Stimulated activated CD8-positive, alpha-beta memory T cell treated with anti-CD3 and anti-CD28 coated beads, Interleukin-15, amount 100 ng/mL, for 24 hours (primary cell): ENCODE measurements around the gene GATA5.

ENCODE experiments used
- DNase-seq: peaks from one replicate; pipeline ENCODE4 v3.0.0-alpha.2; 2020; ENCODE audit warnings: low read depth

The GATA5 gene

DNA sequence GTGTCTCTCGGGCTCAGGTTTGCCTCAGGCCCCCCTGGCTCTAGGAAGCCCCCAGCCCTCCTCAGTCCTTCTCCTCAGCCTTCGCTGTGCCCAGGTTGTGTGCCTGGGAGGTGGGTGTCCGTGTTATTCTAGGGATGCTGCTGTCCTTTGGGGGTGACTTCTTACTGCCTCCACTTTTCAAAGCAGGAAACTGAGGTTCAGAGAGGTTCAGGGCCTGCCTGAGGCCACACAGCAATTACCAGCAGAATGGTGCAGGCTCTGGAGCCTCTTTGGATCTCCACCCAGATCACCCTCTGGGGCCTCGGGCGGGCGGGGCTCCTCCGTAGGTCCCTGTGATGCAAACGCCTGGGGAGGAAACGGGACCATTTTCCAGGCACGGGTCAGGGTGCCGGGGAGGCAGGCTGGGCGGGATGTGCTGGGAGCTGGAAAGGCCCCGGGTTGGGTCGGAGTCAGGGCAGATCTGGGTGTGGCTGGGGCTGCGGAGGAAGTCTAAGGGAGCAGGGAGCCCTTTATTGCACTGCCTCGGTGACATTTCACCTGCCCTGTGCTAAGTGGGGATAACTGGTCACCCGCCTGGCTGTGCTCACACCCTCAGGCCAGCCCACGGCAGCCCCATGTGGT, 23.2 kb downstream of the GATA5 start:
- DNase-seq = no peak

DNA sequence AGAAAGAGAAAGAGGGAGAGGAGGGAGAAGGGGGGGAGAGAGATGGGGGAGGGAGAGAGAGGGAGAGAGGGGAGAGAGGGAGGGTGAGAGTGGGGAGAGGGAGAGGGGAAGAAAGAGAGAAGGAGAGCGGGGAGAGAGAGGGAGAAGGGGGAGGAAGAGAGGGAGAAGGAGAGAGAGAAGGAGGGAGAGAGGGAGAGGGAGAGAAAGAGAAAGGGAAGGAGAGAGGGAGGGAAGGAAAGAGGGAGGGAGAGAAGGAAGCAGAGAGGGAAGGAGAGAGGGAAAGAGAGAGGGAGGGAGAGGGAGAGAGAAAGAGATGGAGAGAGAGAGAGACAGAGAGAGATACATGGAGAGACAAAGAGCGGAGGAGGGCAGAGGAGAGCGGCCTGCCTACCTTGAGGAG, 23.8 kb downstream of the GATA5 start:
- DNase-seq = no peak

DNA sequence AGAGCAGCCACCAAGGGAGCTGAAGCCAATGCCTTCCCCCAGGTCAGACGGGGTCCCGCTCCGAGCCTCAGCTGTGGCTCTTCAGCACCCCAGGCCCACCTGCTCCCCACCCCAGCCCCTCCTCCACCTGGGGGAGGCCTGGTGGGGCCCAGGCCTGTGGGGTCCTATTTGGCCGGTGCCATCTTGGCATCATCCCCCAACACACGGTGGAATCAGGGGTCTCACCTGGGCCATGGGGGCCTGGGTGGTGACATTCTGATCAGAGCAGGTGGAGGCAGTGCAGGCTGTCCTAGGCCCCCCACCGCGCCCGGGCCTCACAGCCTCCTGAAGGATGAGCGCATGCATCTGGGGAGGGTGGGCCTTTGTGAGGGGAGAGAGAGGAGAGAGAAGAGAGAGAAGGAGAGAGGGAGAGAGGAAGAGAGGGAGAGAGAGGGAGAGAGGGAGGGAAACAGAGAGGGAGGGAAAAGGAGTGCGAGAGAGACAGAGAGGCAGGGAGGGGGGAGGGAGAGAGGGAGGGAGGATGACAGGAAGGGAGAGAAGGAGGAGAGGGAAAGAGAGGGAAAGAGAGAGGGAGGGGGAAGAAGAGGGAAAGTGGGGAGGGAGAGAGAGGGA, 24.5 kb downstream of the GATA5 start:
- no peak for DNase-seq

DNA sequence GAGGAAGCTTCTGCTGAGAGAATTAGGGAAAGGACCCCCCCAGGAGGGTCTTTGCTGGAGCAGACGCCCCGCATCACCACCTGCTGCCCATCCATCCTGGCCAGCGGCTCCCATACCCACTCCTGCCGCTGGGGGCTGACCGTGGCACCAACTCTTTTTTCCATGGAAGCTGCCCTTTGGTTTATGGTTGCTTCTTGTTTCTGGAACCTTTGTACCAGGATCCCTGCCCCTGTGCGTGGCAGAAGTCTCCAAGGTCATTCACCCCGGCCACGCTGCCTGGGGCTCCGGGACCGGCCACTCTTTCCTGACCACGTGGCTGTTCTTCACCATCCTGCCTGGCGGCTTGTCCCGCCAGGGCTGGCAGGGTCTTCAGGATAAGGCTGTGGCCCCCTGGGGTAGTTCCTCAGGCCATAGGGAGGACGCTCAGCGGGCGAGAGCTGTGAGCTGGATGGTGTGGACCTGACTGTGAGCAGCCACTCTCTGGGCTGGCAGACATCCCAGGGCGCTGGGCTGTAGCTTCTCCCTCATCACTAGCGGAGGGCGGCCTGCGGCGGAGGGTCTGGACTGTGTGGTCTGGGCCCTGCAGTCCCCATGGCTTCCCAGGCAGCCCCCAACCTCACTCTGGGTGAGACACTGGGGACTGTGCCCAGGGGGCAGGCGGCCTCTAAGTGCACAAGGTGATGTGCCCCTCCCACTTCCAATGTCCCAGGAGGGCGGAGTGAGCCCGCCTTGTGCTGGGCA, 25.7 kb downstream of the GATA5 start:
- no peak for DNase-seq

DNA sequence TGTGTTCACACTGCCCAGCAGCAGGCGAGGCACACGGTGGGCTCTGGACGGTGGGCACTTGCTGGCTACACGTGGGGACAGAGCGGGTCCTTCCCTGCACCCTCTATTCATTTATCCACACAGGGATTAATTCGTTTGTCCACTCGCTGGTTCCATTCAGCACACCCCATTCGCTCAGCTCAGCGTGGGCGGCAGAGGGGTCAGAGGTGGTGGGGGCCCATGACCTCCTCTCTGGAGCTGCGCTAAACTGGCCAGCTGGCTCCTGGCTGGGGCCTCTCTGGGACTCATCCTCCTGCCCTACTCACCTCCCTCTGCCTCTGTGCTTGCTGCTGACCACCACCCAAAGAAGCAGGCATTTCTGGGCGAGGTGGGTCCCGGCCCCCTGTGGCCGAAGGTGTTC, 27.0 kb downstream of the GATA5 start:
- DNase-seq = no peak

DNA sequence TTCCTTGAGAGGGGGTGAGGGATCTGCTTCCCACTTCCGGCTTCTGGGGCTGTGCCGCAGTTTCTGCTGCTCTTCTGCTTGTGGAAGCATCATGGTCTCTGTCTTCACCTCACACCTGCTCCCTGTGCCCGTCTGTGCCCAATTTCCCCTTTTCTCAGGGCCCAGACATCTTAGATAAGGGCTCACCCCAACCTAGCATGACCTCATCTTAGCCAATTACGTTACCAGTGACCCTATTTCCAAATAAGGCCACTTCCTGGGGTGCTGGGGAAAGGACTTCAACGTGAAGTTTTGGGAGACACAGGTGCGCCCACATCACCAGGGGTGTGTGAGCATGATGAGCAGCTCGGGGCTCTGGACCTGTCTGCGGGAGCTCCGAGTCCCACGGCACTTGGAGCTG, 27.8 kb downstream of the GATA5 start:
- no peak for DNase-seq

DNA sequence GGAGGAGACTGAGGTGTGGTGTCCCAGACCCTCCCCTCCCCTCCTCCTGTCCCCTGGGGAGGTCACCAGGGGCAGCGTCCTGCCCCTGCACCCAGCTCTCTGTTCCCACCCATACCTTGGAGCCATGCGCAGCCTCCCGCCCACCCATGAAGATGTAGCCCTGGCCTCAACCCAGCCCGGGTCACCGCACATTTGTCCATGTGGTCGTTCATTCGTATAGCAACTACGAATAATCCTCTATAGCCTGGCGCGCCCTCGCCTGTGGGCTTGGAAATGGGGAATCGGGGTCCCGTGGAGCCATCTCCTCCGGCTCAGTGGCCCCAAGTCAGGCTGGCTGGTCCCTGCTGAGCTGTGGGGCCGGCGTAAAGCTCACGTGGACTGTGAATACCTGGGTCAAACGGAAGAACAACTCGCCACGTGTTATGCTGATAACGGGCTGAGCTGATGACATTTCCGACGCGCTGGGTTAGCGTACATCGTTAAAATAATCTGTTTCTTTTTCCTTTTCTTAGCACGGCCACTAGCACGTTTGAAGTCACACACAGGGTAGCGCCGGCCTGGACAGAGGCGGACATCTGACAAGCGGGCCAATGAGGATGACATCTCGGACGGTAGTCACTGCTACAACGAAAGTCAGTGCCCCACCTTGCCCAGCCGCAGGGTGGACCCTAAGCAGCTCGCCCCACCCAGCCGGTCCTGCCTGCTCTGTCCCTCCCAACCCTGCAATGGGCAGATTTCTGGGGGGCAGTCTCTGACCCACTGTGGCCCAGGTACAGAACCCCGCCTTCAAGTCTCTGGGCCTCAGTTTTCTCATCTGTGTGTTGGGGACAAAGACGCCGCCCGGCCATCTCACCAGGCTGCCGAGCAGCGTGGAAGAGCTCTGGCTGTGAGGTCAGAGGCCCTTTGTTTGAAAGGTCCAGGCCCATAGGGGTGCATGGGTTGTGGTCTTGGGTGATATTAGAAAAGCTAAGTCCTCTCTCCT, 28.6 kb downstream of the GATA5 start:
- no peak for DNase-seq

DNA sequence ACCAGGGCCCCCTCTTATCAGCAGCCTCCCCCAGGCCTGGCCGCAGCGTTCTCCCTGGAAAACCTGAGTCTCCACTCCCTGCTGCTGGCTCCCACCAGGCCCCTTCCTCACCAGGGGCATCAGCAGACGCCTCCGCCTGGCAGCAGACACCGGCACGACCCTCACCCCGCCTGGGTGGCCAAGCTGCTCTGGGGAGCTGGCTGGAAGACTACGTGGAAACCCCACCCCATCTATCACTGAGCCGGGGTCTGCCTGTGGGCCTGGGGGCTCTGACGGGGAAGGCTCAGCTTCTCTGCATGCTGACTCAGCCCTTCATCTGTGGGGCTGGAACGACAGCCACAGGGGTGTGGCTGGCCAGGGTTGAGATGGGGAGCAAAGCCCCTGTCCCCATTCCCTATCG, 29.3 kb downstream of the GATA5 start:
- DNase-seq = no peak

DNA sequence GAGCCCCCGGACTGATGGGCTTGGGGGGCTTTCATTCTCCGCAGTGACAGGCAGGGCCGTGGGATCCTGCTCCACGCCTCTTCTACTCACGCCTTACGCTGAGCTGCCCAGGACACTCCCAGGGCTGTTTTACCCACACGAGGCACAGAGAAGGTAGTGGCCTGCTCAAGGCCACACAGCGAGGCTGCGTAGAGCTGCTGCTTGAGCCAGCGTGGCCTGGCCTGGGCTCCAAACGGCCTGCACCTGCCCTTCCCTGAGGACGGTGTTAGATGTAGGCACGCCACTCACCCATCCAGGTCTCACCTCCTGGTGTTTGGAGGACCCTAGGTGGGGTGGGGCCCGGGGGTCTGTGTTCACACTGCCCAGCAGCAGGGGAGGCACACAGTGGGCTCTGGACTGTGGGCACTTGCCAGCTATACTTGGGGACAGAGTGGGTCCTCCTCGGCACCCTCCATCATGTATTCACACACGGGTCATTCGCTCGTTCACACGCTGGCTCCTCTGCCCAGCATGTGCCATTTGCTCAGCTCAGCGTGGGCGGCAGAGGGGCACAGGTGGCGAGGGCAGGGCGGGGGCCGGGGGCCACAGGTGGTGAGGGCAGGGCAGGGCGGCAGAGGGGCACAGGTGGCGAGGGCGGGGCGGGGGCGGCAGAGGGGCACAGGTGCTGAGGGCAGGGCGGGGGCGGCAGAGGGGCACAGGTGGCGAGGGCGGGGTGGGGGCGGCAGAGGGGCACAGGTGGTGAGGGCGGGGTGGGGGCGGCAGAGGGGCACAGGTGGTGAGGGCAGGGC, 30.0 kb downstream of the GATA5 start:
- no peak for DNase-seq

DNA sequence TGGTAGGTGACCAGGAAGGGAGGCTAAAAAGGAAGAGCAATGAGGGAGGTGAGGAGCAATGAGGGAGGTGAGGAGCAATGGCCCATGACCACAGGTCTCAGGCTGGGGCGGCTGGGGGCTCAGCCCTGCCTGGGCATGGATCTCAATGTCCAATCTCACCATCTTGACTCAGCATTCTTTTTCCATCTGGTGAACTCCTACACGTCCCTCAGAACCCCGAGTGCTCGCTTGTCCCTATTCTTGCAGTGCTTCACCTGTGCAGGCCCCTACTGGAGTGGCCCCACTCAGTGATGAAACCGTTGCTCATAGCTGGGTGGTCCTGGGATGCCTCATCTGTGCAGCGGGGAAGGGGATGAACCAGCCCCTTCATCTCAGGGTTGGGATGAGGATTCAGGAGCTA, 31.5 kb downstream of the GATA5 start:
- DNase-seq = no peak

DNA sequence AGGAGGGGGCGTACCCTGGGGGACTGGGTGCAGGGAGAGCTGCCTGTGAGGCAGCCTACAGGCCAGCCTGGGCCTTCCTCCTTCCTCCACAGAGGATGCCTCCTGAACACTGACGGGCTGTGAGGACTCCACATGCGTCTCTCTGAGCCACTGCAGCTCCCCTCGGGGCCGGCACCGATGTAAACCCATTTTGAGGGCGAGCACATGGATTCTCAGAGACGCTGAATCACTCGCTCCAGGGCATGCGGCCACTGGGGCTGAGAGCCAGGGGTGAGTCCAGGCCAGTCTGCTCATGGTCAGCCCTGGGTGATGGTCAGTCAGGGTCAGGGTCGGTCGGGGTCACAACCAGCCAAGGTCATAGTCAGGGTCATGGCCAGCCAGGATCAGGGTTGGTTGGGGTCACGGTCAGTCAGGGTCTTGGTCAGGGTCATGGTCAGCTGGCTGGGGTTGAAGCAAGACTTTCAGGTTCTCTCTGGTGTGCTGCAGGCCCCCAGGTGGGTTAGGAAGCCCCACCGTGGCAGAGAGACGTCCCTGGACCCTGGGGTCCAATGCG, 33.7 kb downstream of the GATA5 start:
- no peak for DNase-seq

DNA sequence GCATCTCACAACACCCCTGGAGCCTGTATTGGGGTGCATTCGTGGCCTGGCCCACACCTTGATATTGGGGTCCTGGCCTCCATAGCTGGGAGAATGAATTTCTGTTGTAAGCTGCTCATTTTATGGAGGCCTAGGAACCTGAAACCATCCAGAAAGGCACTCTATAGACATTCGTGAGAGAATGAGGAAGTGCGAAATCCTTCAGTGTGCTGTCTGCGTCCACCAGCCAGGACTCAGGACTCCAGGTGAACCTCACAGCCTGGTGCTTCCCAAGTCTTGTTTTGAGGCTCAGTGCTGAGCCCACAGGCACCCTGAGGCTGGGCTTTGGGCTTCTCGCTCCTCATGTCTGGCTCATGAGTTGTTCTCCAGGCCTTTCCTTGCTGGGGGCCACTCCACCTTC, 36.6 kb downstream of the GATA5 start:
- no peak for DNase-seq

DNA sequence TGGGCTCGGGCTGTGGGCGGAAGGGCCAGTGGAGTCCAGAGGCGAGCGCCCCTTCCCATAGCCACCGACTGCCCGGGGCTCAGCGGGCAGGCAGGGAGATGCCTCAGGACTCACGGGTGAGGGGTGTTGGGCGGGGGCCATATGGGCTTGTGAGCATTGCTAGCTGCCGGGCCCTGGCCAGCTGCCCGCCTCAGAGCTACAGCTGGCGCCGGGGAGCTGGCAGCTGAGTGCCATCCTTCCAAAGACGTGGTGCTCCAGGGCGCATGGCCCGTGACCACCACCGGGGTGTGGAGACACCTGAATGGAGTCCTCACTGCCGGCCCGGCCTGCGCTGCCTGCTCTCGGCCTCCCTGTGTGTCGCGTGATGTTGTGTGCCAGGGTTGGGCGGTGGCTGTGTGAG, 37.9 kb downstream of the GATA5 start:
- no peak for DNase-seq

DNA sequence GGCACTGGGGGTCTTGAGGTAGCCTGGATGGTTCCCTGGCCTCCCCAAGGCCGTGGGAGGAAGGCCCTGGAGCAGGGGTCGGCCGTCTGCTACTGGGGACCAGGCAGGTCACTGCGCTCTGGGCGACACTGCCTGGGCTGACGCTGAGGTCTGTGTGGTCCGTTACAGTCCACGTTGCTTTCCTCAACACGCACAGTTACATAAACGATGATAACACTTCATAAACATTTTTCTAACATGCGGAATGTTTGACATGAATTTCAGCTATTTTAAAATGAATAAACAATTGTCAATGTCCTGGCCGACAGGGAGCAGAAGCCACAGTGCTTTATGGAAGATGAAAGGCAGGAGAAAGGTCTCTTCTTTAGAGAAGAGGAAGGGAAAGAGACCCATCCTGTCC, 38.3 kb downstream of the GATA5 start:
- DNase-seq = no peak

DNA sequence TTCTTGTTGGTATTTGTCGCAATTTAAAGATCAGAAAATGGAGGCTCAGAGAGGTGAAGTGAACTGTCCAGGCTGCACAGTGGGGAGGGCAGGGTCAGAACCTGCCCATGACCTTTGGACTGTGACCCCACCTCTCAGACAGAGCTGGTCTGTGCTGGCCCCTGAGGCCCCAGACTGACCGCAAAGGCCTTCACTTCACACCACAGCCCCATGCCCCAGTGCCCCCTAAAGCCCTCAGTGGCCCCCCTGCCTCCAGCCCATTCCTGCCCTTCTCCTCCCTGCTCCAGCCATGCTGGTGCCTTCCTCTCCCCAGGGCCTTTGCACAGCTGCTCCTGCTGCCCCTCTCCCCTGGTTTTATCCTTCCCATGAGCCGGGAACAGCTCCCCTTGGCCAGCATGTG, 39.1 kb downstream of the GATA5 start:
- DNase-seq = no peak

DNA sequence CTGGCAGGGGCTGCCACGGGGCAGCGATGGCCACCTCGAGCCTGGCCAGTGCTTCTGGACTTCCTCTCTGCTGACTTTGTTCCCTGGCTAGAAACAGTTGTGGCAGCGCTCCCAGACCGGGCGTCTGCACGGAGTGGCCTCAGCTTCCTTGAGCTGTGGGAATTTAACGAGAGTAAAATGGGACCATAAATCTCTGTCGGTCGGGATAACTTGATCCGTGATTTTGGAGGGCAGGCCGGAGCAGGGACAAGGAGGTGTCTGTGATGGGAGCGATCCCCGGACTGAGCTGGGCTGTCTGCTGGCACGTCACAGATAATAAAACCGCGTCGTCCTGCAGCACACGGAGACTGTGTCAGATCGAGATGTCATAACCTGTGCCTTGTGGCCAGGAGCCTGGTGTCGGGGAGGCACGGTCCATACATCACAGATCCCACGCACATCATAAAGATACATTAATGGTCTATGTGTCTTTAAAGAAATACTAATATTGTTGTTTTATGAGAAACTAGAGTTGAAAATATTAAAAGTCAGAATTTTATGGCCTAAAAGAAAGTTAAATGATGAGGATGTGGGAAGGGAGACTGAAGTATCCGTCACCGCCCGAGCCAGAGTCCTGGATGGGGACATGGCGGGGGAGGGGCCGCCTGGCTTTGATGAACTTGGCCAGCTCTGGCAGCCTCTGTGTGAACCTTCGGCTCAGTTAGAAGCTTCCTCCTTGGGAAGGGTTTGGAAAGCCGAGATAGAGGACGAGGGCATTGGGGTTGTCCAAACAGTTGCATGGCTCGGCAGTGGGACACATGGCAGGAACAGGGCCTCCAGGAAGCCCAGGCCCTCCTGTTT, 41.9 kb downstream of the GATA5 start:
- no peak for DNase-seq

DNA sequence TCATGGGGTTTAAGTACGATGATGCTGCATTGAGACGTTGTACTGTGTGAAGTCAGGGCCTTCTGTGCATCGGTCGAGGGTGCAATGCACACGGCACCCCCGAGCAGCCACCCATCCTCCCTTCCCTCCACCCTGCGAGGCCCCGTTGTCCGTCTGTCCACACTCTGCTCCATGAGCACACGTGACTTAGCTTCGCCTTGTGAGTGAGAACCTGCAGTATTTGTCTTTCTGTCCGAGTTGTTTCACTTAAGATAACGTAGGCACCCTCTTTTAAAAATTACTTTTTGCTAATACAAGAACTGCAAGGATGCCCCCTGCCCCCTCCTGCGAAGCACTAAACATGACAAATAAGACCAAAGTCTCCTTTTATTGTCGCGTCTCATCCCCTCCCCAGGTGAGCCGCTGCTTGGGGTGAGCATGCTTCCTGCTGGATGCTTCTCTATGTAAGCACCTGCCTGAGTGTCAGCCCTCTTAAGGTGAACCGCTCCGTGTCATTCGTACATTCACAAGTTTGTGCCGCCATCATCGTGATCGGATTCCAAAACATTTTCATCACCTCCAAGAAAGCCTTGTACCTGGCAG, 44.8 kb downstream of the GATA5 start:
- no peak for DNase-seq

DNA sequence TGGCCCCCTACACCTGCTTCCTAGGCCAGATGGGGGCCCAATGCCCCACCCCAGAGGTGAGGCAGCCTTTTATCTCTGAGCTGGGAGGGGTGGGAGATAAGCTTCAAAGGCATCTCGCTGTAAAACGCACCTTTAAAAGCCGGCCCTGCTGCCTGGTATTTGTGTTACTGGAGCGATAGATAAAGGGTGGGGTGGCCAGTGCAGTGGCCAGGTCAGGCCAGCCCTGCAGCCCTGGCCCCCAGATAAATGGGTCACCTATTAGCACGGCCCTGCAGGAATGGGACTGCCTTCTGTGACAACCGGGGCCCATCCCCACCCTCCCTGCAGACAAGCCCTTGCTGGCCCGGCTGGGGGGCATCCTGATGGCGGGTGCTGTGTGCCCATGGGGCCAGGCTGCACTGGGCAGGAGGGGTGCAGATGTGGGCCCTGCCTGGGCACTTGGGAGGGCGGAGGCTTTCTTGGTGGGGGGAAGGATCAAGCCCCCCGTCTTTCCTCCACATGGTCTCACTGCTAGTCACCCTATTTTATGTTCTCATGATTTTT, 45.4 kb downstream of the GATA5 start:
- no peak for DNase-seq

DNA sequence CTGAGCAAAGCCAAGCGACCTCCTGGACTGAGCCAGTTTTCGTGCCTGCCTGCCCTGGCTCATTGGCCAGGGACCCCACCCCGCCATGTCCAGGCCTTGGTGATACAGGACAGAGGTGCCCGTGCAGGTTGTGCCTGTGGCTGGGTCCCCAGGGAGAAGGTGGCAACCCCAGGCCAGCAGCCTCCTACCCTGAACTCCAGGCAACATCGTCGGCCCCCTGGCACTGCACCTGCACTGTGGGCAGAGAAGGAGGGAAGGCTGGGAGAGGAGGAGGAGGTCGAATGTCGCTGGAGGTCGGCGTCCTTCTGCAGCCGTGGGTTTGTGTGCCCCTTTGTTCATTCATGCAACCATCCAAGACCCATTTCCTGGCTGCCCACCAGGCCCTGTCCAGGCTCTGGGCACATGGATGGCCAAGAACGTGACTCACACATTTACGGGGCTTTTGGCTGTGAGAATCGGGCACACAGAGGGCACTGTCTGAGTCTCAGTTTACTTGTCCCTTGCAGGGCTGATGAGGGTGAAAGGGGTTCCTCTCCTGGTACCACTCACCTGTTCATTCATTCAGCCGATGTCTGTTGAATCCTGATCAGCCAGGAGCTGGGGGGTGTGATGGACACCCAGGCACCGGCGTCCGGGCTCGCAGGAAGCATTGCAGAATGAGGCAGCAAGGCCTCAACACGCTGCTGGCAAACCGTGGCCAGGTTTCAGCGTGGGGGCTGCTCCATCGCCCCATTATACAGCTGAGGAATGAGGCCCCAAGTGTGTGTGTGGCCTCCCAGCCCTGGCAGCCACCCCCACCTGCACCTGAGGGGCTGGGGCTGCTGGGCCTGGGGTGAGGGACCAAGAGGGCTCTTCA, 46.1 kb downstream of the GATA5 start:
- DNase-seq = no peak
